Spinal cord (tissue), 10 donors: ENCODE measurements around the gene TNPO2. TPM values are rescaled to one million over a fixed set of nuclear protein-coding genes. Genes with fewer than 3 reads are reported as not detected.
"Not testable (repeated sequence)": the region's sequence is repeated elsewhere in the genome, so short reads cannot be mapped to it uniquely, and the experiment has no call there.

ENCODE experiments used
- DNase-seq, 6 donors: peaks; one replicate each; pipeline versions ENCODE4 v3.0.0 to v3.0.0-alpha.2; 2013 to 2015; ENCODE audit warnings: low spot score in 6 of 6, low read depth in 4 of 6
- H3K27ac ChIP-seq: one replicate; pipeline ENCODE4 v1.5.1; 2013; ENCODE audit warnings: low read depth, low read length, control low read depth
- H3K27me3 ChIP-seq: one replicate; pipeline ENCODE4 v1.6.1; 2013; ENCODE audit warnings: low read length; ENCODE audit not compliant: control insufficient read depth, insufficient read depth
- H3K36me3 ChIP-seq: one replicate; pipeline ENCODE4 v1.6.1; 2013; ENCODE audit warnings: low read length; ENCODE audit not compliant: control insufficient read depth, insufficient read depth
- H3K4me1 ChIP-seq: one replicate; pipeline ENCODE4 v1.6.1; 2013; ENCODE audit warnings: low read length; ENCODE audit not compliant: control insufficient read depth, insufficient read depth
- H3K4me3 ChIP-seq: one replicate; pipeline ENCODE4 v1.5.1; 2013; ENCODE audit warnings: low read depth, low read length, control low read depth
- H3K9me3 ChIP-seq: one replicate; pipeline ENCODE4 v1.6.1; 2013; ENCODE audit warnings: low read length; ENCODE audit not compliant: control insufficient read depth, insufficient read depth
- WGBS: methylation state at CpG from one replicate; pipeline ENCODE4 v1.1.5; 2013; ENCODE audit warnings: missing lambda C conversion rate; ENCODE audit not compliant: insufficient coverage; 5-methylcytosine and 5-hydroxymethylcytosine counted together
- polyA plus RNA-seq, 2 donors: library from polyadenylated mRNA; unstranded; fragments of 120-200 nt; gene quantifications; one replicate each; pipeline ENCODE4 v1.2.1, GENCODE V29; 2013; ENCODE audit not compliant: insufficient read length in 2 of 2
- total RNA-seq, 2 donors: library from RNA; depleted of rRNA in 1 of 2; stranded (reverse); fragments of 120-200 nt in 1 of 2; fragments of >200 nt in 1 of 2; gene quantifications; one replicate each; pipeline versions ENCODE4 v1.2.3 to v1.2.4, GENCODE V29; 2013 to 2014
- donor health status: healthy.

The TNPO2 gene
- total and polyA plus RNA-seq, 4 donors = 40.9 to 155 (median 106) TPM

GRCh38 chr19:12711187-12711586 is 12.5 kb downstream of the TNPO2 start:
- Histone ChIP-seq H3K27me3 (no peaks in the 10 kb centered on the region), H3K4me3 (no peak overlapping the region), H3K27ac (no peak overlapping the region), H3K36me3 (peaks cover 92% of the 10 kb centered on the region), H3K4me1 (no peaks in the 10 kb centered on the region), H3K9me3 (no peaks in the 10 kb centered on the region)
- WGBS = 97% methylated on average over 13 of the region's 17 CpGs
- DNase-seq = no peak

DNA sequence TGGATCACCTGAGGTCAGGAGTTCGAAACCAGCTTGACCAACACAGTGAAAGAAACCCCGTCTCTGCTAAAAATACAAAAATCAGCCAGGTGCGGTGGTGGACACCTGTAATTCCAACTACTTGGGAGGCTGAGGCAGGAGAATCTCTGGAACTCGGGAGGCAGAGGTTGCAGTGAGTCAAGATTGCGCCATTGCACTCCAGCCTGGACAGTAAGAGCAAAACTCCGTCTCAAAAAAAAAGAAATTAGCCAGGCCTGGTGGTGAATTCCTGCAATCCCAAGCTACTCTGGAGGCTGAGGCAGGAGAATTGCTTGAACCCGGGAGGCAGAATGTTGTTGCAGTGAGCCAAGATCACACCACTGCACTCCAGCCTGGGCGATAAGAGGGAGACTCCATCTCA is 15.1 kb downstream of the TNPO2 start:
- H3K9me3 ChIP-seq = no peaks in the 10 kb centered on the region
- no peak overlapping the region for H3K4me3 ChIP-seq
- H3K27ac ChIP-seq = no peak overlapping the region
- DNase-seq = no peak
- H3K27me3 ChIP-seq = no peaks in the 10 kb centered on the region
- WGBS = 97% methylated on average over 6 of the region's 8 CpGs
- H3K36me3 ChIP-seq = peaks cover 92% of the 10 kb centered on the region
- H3K4me1 ChIP-seq = no peaks in the 10 kb centered on the region

- Histone ChIP-seq H3K27me3 (no peaks in the 10 kb centered on the region), H3K36me3 (peaks cover 99% of the 10 kb centered on the region), H3K27ac (no peak overlapping the region), H3K4me3 (no peak overlapping the region), H3K4me1 (no peaks in the 10 kb centered on the region), H3K9me3 (no peaks in the 10 kb centered on the region)
- DNase-seq = no peak
- WGBS = 95% methylated on average over 10 of the region's 13 CpGs
These were observed 17.4 kb downstream of the TNPO2 start for GRCh38 chr19:12706332-12706718.

DNA sequence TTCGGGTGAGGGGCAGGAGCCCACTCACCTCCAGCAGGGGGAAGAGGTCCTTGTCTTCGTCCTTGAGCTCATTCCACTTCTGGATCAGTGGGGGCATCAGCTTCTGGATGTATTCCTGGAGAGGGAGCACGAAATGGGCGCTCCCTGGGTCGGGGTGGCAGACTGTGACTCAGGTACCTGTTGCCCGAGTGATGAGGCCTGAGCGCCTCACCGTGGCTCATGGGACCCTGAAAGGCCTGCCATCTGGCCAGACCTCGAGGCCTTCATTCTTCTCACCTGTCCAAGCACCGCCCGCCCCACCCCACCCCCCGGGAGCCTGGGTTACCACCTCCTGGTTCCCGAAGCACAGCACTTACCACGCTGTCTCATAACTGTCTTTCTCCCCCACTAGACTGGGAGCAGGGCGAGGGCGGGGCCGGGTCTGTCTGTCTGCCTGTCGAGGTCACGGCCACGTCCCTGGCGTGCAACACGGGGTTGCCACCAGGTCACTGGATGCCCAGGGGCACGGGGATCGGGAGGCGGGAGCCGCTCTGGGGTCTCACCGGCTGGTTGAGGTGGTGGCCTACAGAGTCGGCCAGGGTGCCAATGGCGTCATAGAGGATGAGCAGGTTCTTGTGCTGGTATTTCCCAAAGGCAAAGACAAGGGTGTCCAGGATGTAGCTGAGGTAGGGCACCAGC is 17.9 kb downstream of the TNPO2 start:
- Histone ChIP-seq H3K36me3 (peaks cover 99% of the 10 kb centered on the region), H3K4me1 (no peaks in the 10 kb centered on the region), H3K4me3 (no peak overlapping the region), H3K27ac (no peak overlapping the region), H3K27me3 (no peaks in the 10 kb centered on the region), H3K9me3 (no peaks in the 10 kb centered on the region)
- WGBS = 94% methylated on average over 27 of the region's 29 CpGs
- DNase-seq = no peak

GRCh38 chr19:12705169-12705568 is 18.6 kb downstream of the TNPO2 start:
- 97% methylated on average over 13 of the region's 13 CpGs for WGBS
- H3K27ac ChIP-seq = no peak overlapping the region
- no peak overlapping the region for H3K4me3 ChIP-seq
- no peaks in the 10 kb centered on the region for H3K9me3 ChIP-seq
- H3K36me3 ChIP-seq = peaks cover 99% of the 10 kb centered on the region
- no peaks in the 10 kb centered on the region for H3K4me1 ChIP-seq
- no peaks in the 10 kb centered on the region for H3K27me3 ChIP-seq
- no peak for DNase-seq

GRCh38 chr19:12703046-12703445 is 20.7 kb downstream of the TNPO2 start:
- H3K27ac ChIP-seq = no peak overlapping the region
- peaks cover 95% of the 10 kb centered on the region for H3K36me3 ChIP-seq
- no peaks in the 10 kb centered on the region for H3K4me1 ChIP-seq
- H3K9me3 ChIP-seq = no peaks in the 10 kb centered on the region
- peak in 2 of 6 donors; percentile 68 to 89 for DNase-seq
- H3K27me3 ChIP-seq = no peaks in the 10 kb centered on the region
- 42% methylated on average over 9 of the region's 9 CpGs for WGBS
- no peak overlapping the region for H3K4me3 ChIP-seq

- Histone ChIP-seq H3K27me3 (no peaks in the 10 kb centered on the region), H3K4me3 (no peak overlapping the region), H3K36me3 (peaks cover 86% of the 10 kb centered on the region), H3K27ac (no peak overlapping the region), H3K9me3 (no peaks in the 10 kb centered on the region), H3K4me1 (peaks cover 8% of the 10 kb centered on the region)
- WGBS = 97% methylated on average over 33 of the region's 33 CpGs
- no peak for DNase-seq
These were observed 22.0 kb downstream of the TNPO2 start for GRCh38 chr19:12701596-12702282.

DNA sequence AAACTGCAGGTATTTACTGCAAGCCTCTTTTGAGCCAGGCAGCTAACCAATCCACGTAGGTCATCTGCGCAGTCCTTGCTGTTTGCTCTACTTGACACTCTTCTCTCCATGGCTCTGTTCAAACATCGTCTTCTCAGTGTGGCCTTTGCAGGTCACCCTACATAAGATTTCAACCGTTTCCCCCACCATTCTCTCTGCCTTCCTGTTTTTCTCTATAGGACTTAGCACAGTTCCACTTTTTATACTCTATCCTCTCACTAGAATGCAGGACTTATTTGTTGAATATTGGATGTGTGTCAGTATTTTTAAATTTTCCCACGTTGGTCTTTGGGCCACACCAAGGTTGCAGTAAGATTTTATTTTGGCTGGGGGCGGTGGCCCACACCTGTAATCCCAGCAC is 25.6 kb downstream of the TNPO2 start:
- WGBS = 94% methylated on average over 3 of the region's 6 CpGs
- no peaks in the 10 kb centered on the region for H3K27me3 ChIP-seq
- DNase-seq = no peak
- H3K36me3 ChIP-seq = peaks cover 58% of the 10 kb centered on the region
- H3K9me3 ChIP-seq = no peaks in the 10 kb centered on the region
- no peak overlapping the region for H3K4me3 ChIP-seq
- H3K4me1 ChIP-seq = peaks cover 25% of the 10 kb centered on the region
- H3K27ac ChIP-seq = no peak overlapping the region

DNA sequence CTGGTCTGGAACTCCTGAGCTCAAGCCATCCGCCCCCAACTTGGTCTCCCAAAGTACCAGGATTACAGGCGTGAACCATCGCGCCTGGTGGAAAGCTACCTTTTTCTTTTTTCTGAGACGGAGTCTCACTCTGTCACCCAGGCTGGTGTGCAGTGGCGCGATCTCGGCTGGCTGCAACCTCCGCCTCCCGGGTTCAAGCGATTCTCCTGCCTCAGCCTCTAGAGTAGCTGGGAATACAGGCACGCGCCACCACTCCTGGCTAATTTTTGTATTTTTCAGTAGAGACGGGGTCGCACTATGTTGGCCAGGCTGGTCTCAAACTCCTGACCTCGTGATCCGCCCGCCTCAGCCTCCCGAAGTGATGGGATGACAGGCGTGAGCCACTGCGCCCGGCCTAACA is 26.3 kb downstream of the TNPO2 start:
- not testable (repeated sequence) for H3K27ac ChIP-seq

More for the DNA sequence above, 26.3 kb downstream of the TNPO2 start:
- not testable (repeated sequence) for DNase-seq, H3K27me3 ChIP-seq, H3K4me3 ChIP-seq, H3K9me3 ChIP-seq
- 95% methylated on average over 19 of the region's 22 CpGs for WGBS
- H3K36me3 ChIP-seq = peaks cover 54% of the 10 kb centered on the region
- peaks cover 25% of the 10 kb centered on the region for H3K4me1 ChIP-seq
